A549 (cell line): ENCODE results near the gene XPR1. TPM values are rescaled to one million over a fixed set of nuclear protein-coding genes. Genes with fewer than 3 reads are reported as not detected.
"Not testable (repeated sequence)": the region's sequence is repeated elsewhere in the genome, so short reads cannot be mapped to it uniquely, and the experiment has no call there.

Experiments used
- ATAC-seq, 2 experiments: fragments of 200-7000 bp in 1 of 2; fragments of >200 bp in 1 of 2; cut with Nextera tagmentation in 1 of 2; cut with Tn5 transposase in 1 of 2; 3 replicates each; pipeline versions ENCODE4 v1.8.0 to v1.9.1; 2018 to 2020; ENCODE audit warnings: mild to moderate bottlenecking in 1 of 2, moderate library complexity in 1 of 2
- CTCF ChIA-PET: fragments of 300-600 bp; sonication (Branson Sonifier 250); formaldehyde crosslinking; extraction: SDS; loops from one replicate; lab custom pipeline; 2021; ENCODE audit warnings: antibody characterized with exemption, inconsistent platforms; lab: Yijun Ruan, JAX
- POLR2A ChIA-PET: fragments of 350-600 bp; formaldehyde crosslinking; extraction: SDS; loops from one replicate; lab custom pipeline; 2021; ENCODE audit warnings: antibody characterized with exemption, inconsistent platforms; lab: Yijun Ruan, JAX
- DNase-seq, 2 experiments: peaks; one replicate each; pipeline versions ENCODE4 v3.0.0 to v3.0.0-alpha.2; 2011 to 2016; ENCODE audit warnings: low read depth in 1 of 2, low spot score in 1 of 2
- FAIRE-seq: peaks from 2 replicates; lab custom pipeline; 2011; peaks lifted over from hg19 to GRCh38; lab: Jason Lieb, UNC
- H3K27ac ChIP-seq, 2 experiments: fragments of >200 bp; sonication (Bioruptor Twin); formaldehyde crosslinking; 3 replicates each; pipeline ENCODE4 v1.5.1; 2016 to 2017
- H3K4me1 ChIP-seq: fragments of >200 bp; sonication (Bioruptor Twin); formaldehyde crosslinking; 3 replicates; pipeline ENCODE4 v1.6.1; 2016
- H3K4me2 ChIP-seq: fragments of >200 bp; sonication (Bioruptor Twin); formaldehyde crosslinking; 3 replicates; pipeline ENCODE4 v1.6.1; 2016
- H3K4me3 ChIP-seq: fragments of >200 bp; sonication (Bioruptor Twin); formaldehyde crosslinking; 3 replicates; pipeline ENCODE4 v1.5.1; 2016
- H3K9me3 ChIP-seq: fragments of >200 bp; sonication (Bioruptor Twin); formaldehyde crosslinking; 3 replicates; pipeline ENCODE4 v1.6.1; 2016
- CEBPB ChIP-seq, 2 experiments: fragments of >200 bp in 1 of 2; sonication (Bioruptor Twin) in 1 of 2; formaldehyde crosslinking in 1 of 2; IDR thresholded peaks; 2 replicates each; pipeline ENCODE4 v1.6.1; 2012 to 2016
- E2F6 ChIP-seq: IDR thresholded peaks from 2 replicates; pipeline ENCODE4 v1.6.1; 2012; ENCODE audit warnings: low read depth, borderline replicate concordance
- EHF ChIP-seq: fragments of 250-450 bp; sonication (Bioruptor Pico); IDR thresholded peaks from 2 replicates; pipeline ENCODE4 v1.5.0; 2020; ENCODE audit warnings: mild to moderate bottlenecking
- FOSB ChIP-seq: fragments of 250-450 bp; sonication (Bioruptor Pico); IDR thresholded peaks from 2 replicates; pipeline ENCODE4 v1.5.0; 2020; ENCODE audit warnings: mild to moderate bottlenecking, moderate library complexity
- GATA3 ChIP-seq: IDR thresholded peaks from 2 replicates; pipeline ENCODE4 v1.6.1; 2012; ENCODE audit warnings: borderline replicate concordance
- HDAC2 ChIP-seq: fragments of 200-600 bp; sonication (generic); IDR thresholded peaks from 2 replicates; pipeline ENCODE4 v1.6.1; 2016
- HOXA7 ChIP-seq: fragments of 250-450 bp; sonication (Bioruptor Pico); IDR thresholded peaks from 2 replicates; pipeline ENCODE4 v1.5.0; 2020; ENCODE audit warnings: mild to moderate bottlenecking, moderate library complexity
- HOXB13 ChIP-seq: fragments of 250-450 bp; sonication (Bioruptor Pico); IDR thresholded peaks from 2 replicates; pipeline ENCODE4 v1.5.0; 2020; ENCODE audit warnings: low read depth, mild to moderate bottlenecking, moderate library complexity
- JUN ChIP-seq, 2 experiments: fragments of >200 bp; sonication (Bioruptor Twin); formaldehyde crosslinking; IDR thresholded peaks; 2 replicates in 1 of 2; 3 replicates in 1 of 2; pipeline ENCODE4 v1.6.1; 2016 to 2017
- JUNB ChIP-seq: fragments of >200 bp; sonication (Bioruptor Twin); formaldehyde crosslinking; IDR thresholded peaks from 2 replicates; pipeline ENCODE4 v1.6.1; 2016
- KDM5A ChIP-seq: fragments of 200-600 bp; sonication (generic); IDR thresholded peaks from 2 replicates; pipeline ENCODE4 v1.6.1; 2016; ENCODE audit warnings: antibody characterized with exemption, mild to moderate bottlenecking
- MYC ChIP-seq: IDR thresholded peaks from 2 replicates; pipeline ENCODE4 v1.6.1; 2012; ENCODE audit warnings: mild to moderate bottlenecking, inconsistent platforms, low read length, improper control_type of control experiment, borderline replicate concordance
- NFE2L2 ChIP-seq: fragments of 150-350 bp; conservative IDR thresholded peaks from 2 replicates; pipeline ENCODE4 v1.6.1; 2014; ENCODE audit warnings: low read length
- NPAS2 ChIP-seq: fragments of 250-450 bp; sonication (Bioruptor Pico); IDR thresholded peaks from 2 replicates; pipeline ENCODE4 v1.8.0; 2022; ENCODE audit warnings: mild to moderate bottlenecking, moderate library complexity, borderline replicate concordance
- RARB ChIP-seq: fragments of 250-450 bp; sonication (Bioruptor Pico); IDR thresholded peaks from 2 replicates; pipeline ENCODE4 v1.8.0; 2021; ENCODE audit warnings: mild to moderate bottlenecking, moderate library complexity
- RCOR1 ChIP-seq: fragments of 150-350 bp; IDR thresholded peaks from 2 replicates; pipeline ENCODE4 v1.6.1; 2014; ENCODE audit warnings: antibody characterized with exemption, low read length, low read depth
- RFX5 ChIP-seq: fragments of 450-650 bp; IDR thresholded peaks from 2 replicates; pipeline ENCODE4 v1.7.1; 2014; ENCODE audit warnings: antibody characterized with exemption, mild to moderate bottlenecking, moderate library complexity
- TP53 ChIP-seq: fragments of 250-450 bp; sonication (Bioruptor Pico); IDR thresholded peaks from 2 replicates; pipeline ENCODE4 v1.5.0; 2021; ENCODE audit warnings: mild to moderate bottlenecking, moderate library complexity
- ZFP36 ChIP-seq: fragments of 450-650 bp; IDR thresholded peaks from 2 replicates; pipeline ENCODE4 v1.6.1; 2014; ENCODE audit warnings: borderline replicate concordance; ENCODE audit not compliant: partially characterized antibody
- ZSCAN20 ChIP-seq: fragments of 250-450 bp; sonication (Bioruptor Pico); IDR thresholded peaks from 2 replicates; pipeline ENCODE4 v1.8.0; 2022; ENCODE audit warnings: mild to moderate bottlenecking, moderate library complexity
- WGBS: methylation state at CpG from one replicate; pipeline ENCODE4 v1.1.6; 2017; ENCODE audit errors: missing lambda C conversion rate; 5-methylcytosine and 5-hydroxymethylcytosine counted together
- polyA plus RNA-seq, 4 experiments: library from polyadenylated mRNA; depleted of rRNA in 3 of 4; stranded (reverse); fragments of >200 nt; fragmentation: RNase III in 1 of 4; extraction: RNeasy Plus Mini Kit Qiagen cat#74134 plus additional on column Dnase treatment in 1 of 4; gene quantifications; 2 replicates in 3 of 4; 3 replicates in 1 of 4; pipeline ENCODE4 v1.2.3, GENCODE V29; 2011 to 2017
- TF ChIP-seq, protein P1 (sequence below): fragments of >200 bp; sonication (Bioruptor Twin); formaldehyde crosslinking; IDR thresholded peaks from 3 replicates; pipeline ENCODE4 v1.5.1; 2016
- TF ChIP-seq, protein P2 (sequence below): fragments of 150-350 bp; IDR thresholded peaks from 2 replicates; pipeline ENCODE4 v1.6.1; 2014; ENCODE audit warnings: low read depth, mild to moderate bottlenecking, low read length
- TF ChIP-seq, protein P3 (sequence below): fragments of >200 bp; sonication (Bioruptor Twin); formaldehyde crosslinking; IDR thresholded peaks from 2 replicates; pipeline ENCODE4 v1.6.1; 2016
- TF ChIP-seq, protein P4 (sequence below): fragments of 450-650 bp; IDR thresholded peaks from 2 replicates; pipeline ENCODE4 v1.6.1; 2014; ENCODE audit warnings: antibody characterized with exemption

The XPR1 gene
- polyA plus RNA-seq, 2 of the 4 experiments (the other 2 are of a cell fraction), result 37.5 to 86.1 TPM

- Histone ChIP-seq H3K4me2 (no peak overlapping the region), H3K9me3 (no peaks in the 10 kb centered on the region), H3K4me3 (no peak overlapping the region), H3K4me1 (no peaks in the 10 kb centered on the region), H3K27ac (no peak overlapping the region)
- ATAC-seq (no peak), DNase-seq (no peak), FAIRE-seq (peak; percentile 18)
- 87% methylated on average over 4 of the region's 4 CpGs for WGBS
- ChIA-PET CTCF (no interaction called here), POLR2A (no interaction called here)
- TF ChIP-seq HOXA7 (CRISPR knock-in tag) (no peak), GATA3 (no peak), HDAC2 (no peak), RCOR1 (no peak), KDM5A (no peak)
Observed at GRCh38 chr1:180815188-180815587, 183.4 kb downstream of the XPR1 start.

DNA sequence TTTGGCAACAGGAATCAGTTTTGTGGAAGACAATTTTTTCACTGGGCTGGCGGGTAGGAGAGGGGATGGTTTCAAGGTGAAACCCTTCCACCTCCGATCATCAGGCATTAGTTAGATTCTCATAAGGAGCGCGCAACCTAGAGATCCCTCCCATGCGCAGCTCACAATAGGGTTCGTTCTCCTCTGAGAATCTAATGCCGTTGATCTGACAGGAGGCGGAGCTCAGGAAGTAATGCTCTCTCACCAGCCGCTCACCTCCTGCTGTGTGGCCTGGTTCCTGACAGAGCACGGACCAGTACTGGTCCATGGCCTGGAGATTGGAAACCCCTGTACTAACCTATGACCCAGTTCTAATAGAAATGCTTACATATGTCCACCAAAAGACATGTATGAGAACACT, 184.3 kb downstream of the XPR1 start:
- ChIA-PET POLR2A (no interaction called here), CTCF (interaction anchor here (1.4 kb wide), 1 partner anchor 29 kb away, joined by 3 read pairs; no protein-coding TSS in a partner anchor)
- TF ChIP-seq RFX5 (no peak), FOSB (CRISPR knock-in tag) (no peak), ZSCAN20 (no peak), HOXB13 (CRISPR knock-in tag) (no peak), MYC (no peak), ZFP36 (no peak), NPAS2 (CRISPR knock-in tag) (no peak), NFE2L2 (no peak), CEBPB (IDR thresholded peaks at IDR 0.05) (no peak), JUNB (no peak), RARB (CRISPR knock-in tag) (no peak), EHF (CRISPR knock-in tag) (no peak), KDM5A (no peak), TP53 (CRISPR knock-in tag) (no peak), RCOR1 (no peak), E2F6 (no peak), JUN (IDR thresholded peaks at IDR 0.05) (no peak)
- TF ChIP-seq, protein P1, sequence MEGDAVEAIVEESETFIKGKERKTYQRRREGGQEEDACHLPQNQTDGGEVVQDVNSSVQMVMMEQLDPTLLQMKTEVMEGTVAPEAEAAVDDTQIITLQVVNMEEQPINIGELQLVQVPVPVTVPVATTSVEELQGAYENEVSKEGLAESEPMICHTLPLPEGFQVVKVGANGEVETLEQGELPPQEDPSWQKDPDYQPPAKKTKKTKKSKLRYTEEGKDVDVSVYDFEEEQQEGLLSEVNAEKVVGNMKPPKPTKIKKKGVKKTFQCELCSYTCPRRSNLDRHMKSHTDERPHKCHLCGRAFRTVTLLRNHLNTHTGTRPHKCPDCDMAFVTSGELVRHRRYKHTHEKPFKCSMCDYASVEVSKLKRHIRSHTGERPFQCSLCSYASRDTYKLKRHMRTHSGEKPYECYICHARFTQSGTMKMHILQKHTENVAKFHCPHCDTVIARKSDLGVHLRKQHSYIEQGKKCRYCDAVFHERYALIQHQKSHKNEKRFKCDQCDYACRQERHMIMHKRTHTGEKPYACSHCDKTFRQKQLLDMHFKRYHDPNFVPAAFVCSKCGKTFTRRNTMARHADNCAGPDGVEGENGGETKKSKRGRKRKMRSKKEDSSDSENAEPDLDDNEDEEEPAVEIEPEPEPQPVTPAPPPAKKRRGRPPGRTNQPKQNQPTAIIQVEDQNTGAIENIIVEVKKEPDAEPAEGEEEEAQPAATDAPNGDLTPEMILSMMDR, result no peak
- TF ChIP-seq, protein P2, sequence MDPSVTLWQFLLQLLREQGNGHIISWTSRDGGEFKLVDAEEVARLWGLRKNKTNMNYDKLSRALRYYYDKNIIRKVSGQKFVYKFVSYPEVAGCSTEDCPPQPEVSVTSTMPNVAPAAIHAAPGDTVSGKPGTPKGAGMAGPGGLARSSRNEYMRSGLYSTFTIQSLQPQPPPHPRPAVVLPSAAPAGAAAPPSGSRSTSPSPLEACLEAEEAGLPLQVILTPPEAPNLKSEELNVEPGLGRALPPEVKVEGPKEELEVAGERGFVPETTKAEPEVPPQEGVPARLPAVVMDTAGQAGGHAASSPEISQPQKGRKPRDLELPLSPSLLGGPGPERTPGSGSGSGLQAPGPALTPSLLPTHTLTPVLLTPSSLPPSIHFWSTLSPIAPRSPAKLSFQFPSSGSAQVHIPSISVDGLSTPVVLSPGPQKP, result no peak
- TF ChIP-seq, protein P3, sequence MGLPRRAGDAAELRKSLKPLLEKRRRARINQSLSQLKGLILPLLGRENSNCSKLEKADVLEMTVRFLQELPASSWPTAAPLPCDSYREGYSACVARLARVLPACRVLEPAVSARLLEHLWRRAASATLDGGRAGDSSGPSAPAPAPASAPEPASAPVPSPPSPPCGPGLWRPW, result no peak
- 91% methylated on average over 10 of the region's 10 CpGs for WGBS
- Histone ChIP-seq H3K4me3 (no peak overlapping the region), H3K9me3 (peaks cover 3% of the 10 kb centered on the region; the same call in 2 of the 3 replicates), H3K4me2 (no peak overlapping the region), H3K27ac (no peak overlapping the region), H3K4me1 (no peaks in the 10 kb centered on the region)
- no peak for FAIRE-seq
- ATAC-seq, result no peak
- no peak for DNase-seq

GRCh38 chr1:180821970-180822369, 190.1 kb downstream of the XPR1 start:
- ChIA-PET CTCF (no interaction called here), POLR2A (no interaction called here)
- Histone ChIP-seq H3K27ac (no peak overlapping the region), H3K4me2 (no peak overlapping the region), H3K4me3 (no peak overlapping the region), H3K4me1 (peaks cover 5% of the 10 kb centered on the region), H3K9me3 (peaks cover 6% of the 10 kb centered on the region; the same call in 2 of the 3 replicates)
- WGBS, result 91% methylated on average over 2 of the region's 2 CpGs
- FAIRE-seq (no peak), ATAC-seq (no peak), DNase-seq (no peak)
- TF ChIP-seq, protein P4, sequence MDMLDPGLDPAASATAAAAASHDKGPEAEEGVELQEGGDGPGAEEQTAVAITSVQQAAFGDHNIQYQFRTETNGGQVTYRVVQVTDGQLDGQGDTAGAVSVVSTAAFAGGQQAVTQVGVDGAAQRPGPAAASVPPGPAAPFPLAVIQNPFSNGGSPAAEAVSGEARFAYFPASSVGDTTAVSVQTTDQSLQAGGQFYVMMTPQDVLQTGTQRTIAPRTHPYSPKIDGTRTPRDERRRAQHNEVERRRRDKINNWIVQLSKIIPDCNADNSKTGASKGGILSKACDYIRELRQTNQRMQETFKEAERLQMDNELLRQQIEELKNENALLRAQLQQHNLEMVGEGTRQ, result no peak
- TF ChIP-seq MYC (no peak), RCOR1 (no peak), JUNB (no peak), KDM5A (no peak)

DNA sequence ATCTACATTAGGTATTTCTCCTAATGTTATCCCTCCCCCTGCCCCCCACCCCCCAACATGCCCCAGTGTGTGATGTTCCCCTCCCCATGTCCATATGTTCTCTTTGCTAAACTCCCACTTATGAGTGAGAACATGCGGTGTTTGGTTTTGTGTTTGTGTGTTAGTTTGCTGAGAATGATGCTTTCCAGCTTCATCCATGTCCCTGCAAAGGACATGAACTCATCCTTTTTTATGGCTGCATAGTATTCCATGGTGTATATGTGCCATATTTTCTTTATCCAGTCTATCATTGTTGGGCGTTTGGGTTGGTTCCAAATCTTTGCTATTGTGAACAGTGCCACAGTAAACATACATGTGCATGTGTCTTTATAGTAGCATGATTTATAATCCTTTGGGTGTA, 199.7 kb downstream of the XPR1 start:
- ATAC-seq, H3K4me2 ChIP-seq, DNase-seq, H3K4me3 ChIP-seq, H3K9me3 ChIP-seq, POLR2A ChIA-PET, H3K27ac ChIP-seq, CTCF ChIA-PET, FAIRE-seq: not testable (repeated sequence)
- WGBS, result 88% methylated on average over 2 of the region's 2 CpGs
- H3K4me1 ChIP-seq, result peaks cover 12% of the 10 kb centered on the region

- H3K4me1 ChIP-seq, H3K27ac ChIP-seq, CTCF ChIA-PET, H3K4me3 ChIP-seq, H3K4me2 ChIP-seq, ATAC-seq, DNase-seq, H3K9me3 ChIP-seq, FAIRE-seq, POLR2A ChIA-PET: not testable (repeated sequence)
- 93% methylated on average over 1 of the region's 1 CpG for WGBS
Observed at GRCh38 chr1:180833180-180833579, 201.4 kb downstream of the XPR1 start.
